GM23338 (cell line): ENCODE measurements around the gene DDX23. TPM values are rescaled to one million over a fixed set of nuclear protein-coding genes. Genes with fewer than 3 reads are reported as not detected.

ENCODE experiments used
- ATAC-seq: fragments of 200-7000 bp; cut with Tn5 transposase; 3 replicates; pipeline ENCODE4 v1.9.1; 2020
- DNase-seq: peaks from one replicate; pipeline ENCODE4 v3.0.0-alpha.2; 2015; ENCODE audit warnings: low spot score
- H2AFZ ChIP-seq: fragments of 200-600 bp; sonication (generic); 2 replicates; pipeline ENCODE4 v1.8.0; 2016; ENCODE audit warnings: antibody characterized with exemption, mild to moderate bottlenecking, moderate library complexity
- H3F3A ChIP-seq: fragments of 200-600 bp; sonication (generic); replicated peaks from 2 replicates; pipeline ENCODE4 v1.8.0; 2017; ENCODE audit warnings: antibody characterized with exemption, mixed run types, low read depth
- H3K27ac ChIP-seq: fragments of 200-600 bp; sonication (generic); 2 replicates; pipeline ENCODE4 v1.6.1; 2016; ENCODE audit warnings: low read depth
- H3K27me3 ChIP-seq: fragments of 200-600 bp; sonication (generic); 2 replicates; pipeline ENCODE4 v1.8.0; 2016; ENCODE audit warnings: mild to moderate bottlenecking, mixed run types, moderate library complexity; ENCODE audit not compliant: insufficient read depth
- H3K36me3 ChIP-seq: fragments of 200-600 bp; sonication (generic); 2 replicates; pipeline ENCODE4 v1.8.0; 2016; ENCODE audit warnings: mild to moderate bottlenecking; ENCODE audit not compliant: insufficient read depth
- H3K4me1 ChIP-seq: fragments of 200-600 bp; sonication (generic); 2 replicates; pipeline ENCODE4 v1.8.0; 2016; ENCODE audit warnings: mild to moderate bottlenecking, moderate library complexity; ENCODE audit not compliant: insufficient read depth
- H3K4me2 ChIP-seq: fragments of 200-600 bp; sonication (generic); 2 replicates; pipeline ENCODE4 v1.7.1; 2017; ENCODE audit warnings: mixed run types
- H3K4me3 ChIP-seq: fragments of 200-600 bp; sonication (generic); 2 replicates; pipeline ENCODE4 v1.6.1; 2016; ENCODE audit warnings: mixed run types
- H3K79me2 ChIP-seq: fragments of 200-600 bp; sonication (generic); replicated peaks from 2 replicates; pipeline ENCODE4 v1.8.0; 2017; ENCODE audit warnings: mild to moderate bottlenecking; ENCODE audit not compliant: insufficient read depth
- H3K9me2 ChIP-seq: fragments of 200-600 bp; sonication (generic); 2 replicates; pipeline ENCODE4 v1.8.0; 2017; ENCODE audit not compliant: insufficient read depth
- H4K20me1 ChIP-seq: fragments of 200-600 bp; sonication (generic); replicated peaks from 2 replicates; pipeline ENCODE4 v1.8.0; 2017; ENCODE audit warnings: mild to moderate bottlenecking; ENCODE audit not compliant: insufficient read depth
- H3K27ac Mint-ChIP-seq: 2 replicates; pipeline ENCODE4 v1.8.0; 2020; ENCODE audit warnings: inconsistent platforms, mild to moderate bottlenecking, moderate library complexity, mixed read lengths
- H3K27me3 Mint-ChIP-seq: 3 replicates; pipeline ENCODE4 v1.8.0; 2022; ENCODE audit warnings: low read depth, mild to moderate bottlenecking, moderate library complexity, mixed read lengths, inconsistent platforms; ENCODE audit not compliant: insufficient read depth, poor library complexity
- H3K36me3 Mint-ChIP-seq: 3 replicates; pipeline ENCODE4 v1.8.0; 2021; ENCODE audit warnings: low read depth, mild to moderate bottlenecking, inconsistent platforms, moderate library complexity, mixed read lengths
- H3K4me1 Mint-ChIP-seq: 3 replicates; pipeline ENCODE4 v1.8.0; 2020; ENCODE audit warnings: mild to moderate bottlenecking, inconsistent platforms, mixed read lengths
- H3K4me3 Mint-ChIP-seq: 3 replicates; pipeline ENCODE4 v1.8.0; 2021; ENCODE audit warnings: moderate library complexity, mild to moderate bottlenecking, inconsistent platforms, mixed read lengths
- H3K9me3 Mint-ChIP-seq: 3 replicates; pipeline ENCODE4 v1.8.0; 2020; ENCODE audit warnings: moderate library complexity, mild to moderate bottlenecking, inconsistent platforms, mixed read lengths
- CREB1 ChIP-seq: fragments of 250-450 bp; sonication (Bioruptor Pico); IDR thresholded peaks from 2 replicates; pipeline ENCODE4 v1.5.0; 2020; ENCODE audit warnings: low read depth, mild to moderate bottlenecking, moderate library complexity
- EZH2 ChIP-seq: fragments of 200-600 bp; sonication (generic); IDR thresholded peaks from one replicate; pipeline ENCODE4 v1.8.0; 2017; ENCODE audit warnings: antibody characterized with exemption, mild to moderate bottlenecking, low read depth; ENCODE audit not compliant: unreplicated experiment
- JUNB ChIP-seq: IDR thresholded peaks from one replicate; pipeline ENCODE4 v1.6.1; 2016; ENCODE audit warnings: antibody characterized with exemption; ENCODE audit not compliant: unreplicated experiment
- NANOG ChIP-seq: IDR thresholded peaks from 2 replicates; pipeline ENCODE4 v1.6.1; 2016; ENCODE audit warnings: antibody characterized with exemption, borderline replicate concordance
- POLR2AphosphoS5 ChIP-seq: IDR thresholded peaks from 2 replicates; pipeline ENCODE4 v1.6.1; 2016; ENCODE audit warnings: antibody characterized with exemption, low read depth
- REST ChIP-seq: IDR thresholded peaks from one replicate; pipeline ENCODE4 v1.6.1; 2018; ENCODE audit warnings: antibody characterized with exemption; ENCODE audit not compliant: unreplicated experiment
- ZNF114 ChIP-seq: fragments of 250-450 bp; sonication (Bioruptor Pico); IDR thresholded peaks from 2 replicates; pipeline ENCODE4 v1.5.0; 2020; ENCODE audit warnings: mild to moderate bottlenecking, moderate library complexity
- ZNF331 ChIP-seq: fragments of 250-450 bp; sonication (Bioruptor Pico); IDR thresholded peaks from 2 replicates; pipeline ENCODE4 v1.5.0; 2020; ENCODE audit warnings: low read depth, mild to moderate bottlenecking, moderate library complexity
- polyA plus RNA-seq: library from polyadenylated mRNA; unstranded; fragments of >200 nt; fragmentation: Nextera tagmentation; extraction: Ambion mirVana; gene quantifications from 2 replicates; pipeline ENCODE4 v1.2.1, GENCODE V29; 2016
- total RNA-seq: library from RNA; depleted of rRNA; stranded (reverse); fragments of >200 nt; shearing (Covaris generic); gene quantifications from 2 replicates; pipeline ENCODE4 v1.2.3, GENCODE V29; 2014

Gene DDX23
- total and polyA plus RNA-seq, 2 experiments from 2014 or later = 31.7 to 78.5 TPM

DNA sequence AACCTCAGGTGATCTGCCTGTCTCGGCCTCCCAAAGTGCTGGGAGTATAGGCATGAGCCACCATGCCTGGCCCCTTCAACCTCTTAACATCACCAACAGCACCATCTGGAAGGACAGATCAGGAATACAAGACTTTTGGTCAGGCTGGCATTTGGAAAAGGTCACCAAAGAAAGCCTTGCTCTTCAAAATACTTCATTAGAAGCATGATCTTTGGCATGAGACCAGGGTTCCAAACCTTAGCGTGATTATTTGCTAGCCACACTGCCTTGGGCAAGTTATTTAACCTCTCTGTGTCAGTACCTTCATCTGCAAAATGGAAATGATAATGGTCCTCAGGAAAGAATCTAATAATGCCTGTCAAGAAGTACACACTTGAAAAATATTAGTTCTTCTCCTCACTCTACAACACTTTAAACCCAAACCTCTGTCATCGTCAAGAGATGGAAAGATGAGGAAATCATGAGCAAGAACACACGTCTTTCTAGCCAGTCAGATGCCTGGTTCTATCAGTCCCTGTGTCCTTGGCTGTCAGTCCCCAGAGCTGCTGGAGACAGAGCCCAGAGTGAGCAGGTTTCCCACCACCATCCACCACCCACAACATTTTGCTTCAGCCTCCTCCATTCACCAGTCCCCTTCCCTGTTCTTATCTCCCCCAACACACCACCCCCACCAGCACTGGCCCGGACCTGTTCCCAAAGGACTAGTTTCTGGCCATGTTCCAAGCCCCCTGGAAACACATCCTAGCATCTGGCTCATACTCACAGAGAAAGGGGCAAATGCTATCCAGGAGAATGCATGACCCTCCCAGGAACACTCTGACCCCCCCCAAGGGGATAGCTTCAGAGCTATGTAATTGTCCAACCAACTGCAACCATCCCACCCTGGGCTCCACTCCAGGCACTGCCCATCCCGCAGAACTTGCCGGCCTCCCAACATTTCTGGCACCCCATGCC, 65.1 kb downstream of the DDX23 start (continued):
- TF ChIP-seq REST = no peak
- no peak for TF ChIP-seq JUNB
- TF ChIP-seq ZNF114 = no peak
- no peak for TF ChIP-seq EZH2
- no peak for TF ChIP-seq POLR2AphosphoS5

DNA sequence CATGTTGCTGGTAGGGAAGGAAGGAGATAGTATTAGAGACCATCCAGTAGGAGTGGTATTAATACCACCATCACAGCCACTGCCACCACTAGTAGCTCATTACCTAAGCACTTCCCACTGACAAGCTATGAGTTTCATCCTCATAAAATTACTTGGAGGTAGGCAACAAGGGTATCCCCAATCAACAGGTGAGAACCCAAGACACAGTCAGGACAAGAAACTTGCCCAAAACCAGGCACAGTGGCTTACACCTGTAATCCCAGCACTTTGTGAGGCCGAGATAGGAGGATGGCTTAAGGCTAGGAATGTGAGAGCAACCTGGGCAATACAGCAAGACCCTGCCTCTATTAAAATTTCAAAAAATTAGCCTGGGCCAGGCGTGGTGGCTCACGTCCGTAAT, 68.5 kb downstream of the DDX23 start:
- H3K27ac Mint-ChIP-seq = no peak overlapping the region
- no peaks in the 10 kb centered on the region for H3K9me2 ChIP-seq
- H3K27me3 ChIP-seq = peaks cover 18% of the 10 kb centered on the region
- no peak overlapping the region for H3K27ac ChIP-seq
- H3K4me1 Mint-ChIP-seq = peaks cover 23% of the 10 kb centered on the region; the same call in 2 of the 3 replicates
- 0 out of 2 replicates have a peak, but pooled peaks cover 4% of the 10 kb centered on the region for H3K4me1 ChIP-seq
- H3K36me3 ChIP-seq = no peaks in the 10 kb centered on the region
- H3K4me2 ChIP-seq = no peak overlapping the region
- DNase-seq = no peak
- no peak for TF ChIP-seq ZNF331 (CRISPR knock-in tag)
- TF ChIP-seq CREB1 (CRISPR knock-in tag) = no peak
- no peak for TF ChIP-seq NANOG
- TF ChIP-seq POLR2AphosphoS5 = no peak
- TF ChIP-seq EZH2 = no peak
- no peaks in the 10 kb centered on the region; the same call in 2 of the 3 replicates for H3K9me3 Mint-ChIP-seq
- H3K27me3 Mint-ChIP-seq = peaks cover 10% of the 10 kb centered on the region
- no peaks in the 10 kb centered on the region for H4K20me1 ChIP-seq
- no peak overlapping the region for H3K4me3 ChIP-seq
- no peaks in the 10 kb centered on the region for H3F3A ChIP-seq
- H3K79me2 ChIP-seq = no peaks in the 10 kb centered on the region
- no peak for ATAC-seq
- H2AFZ ChIP-seq = no peak overlapping the region
- H3K36me3 Mint-ChIP-seq = no peaks in the 10 kb centered on the region
- no peak overlapping the region for H3K4me3 Mint-ChIP-seq
